ENCODE data around the gene SHC2. TPM values are rescaled to one million over a fixed set of nuclear protein-coding genes. Genes with fewer than 3 reads are reported as not detected.
A peak's percentile ranks its signal among the peaks of the same experiment; 100 is the strongest.

SHC2 gene
- total RNA-seq, 1 experiment from 2014 or later = 2.4 TPM

DNA sequence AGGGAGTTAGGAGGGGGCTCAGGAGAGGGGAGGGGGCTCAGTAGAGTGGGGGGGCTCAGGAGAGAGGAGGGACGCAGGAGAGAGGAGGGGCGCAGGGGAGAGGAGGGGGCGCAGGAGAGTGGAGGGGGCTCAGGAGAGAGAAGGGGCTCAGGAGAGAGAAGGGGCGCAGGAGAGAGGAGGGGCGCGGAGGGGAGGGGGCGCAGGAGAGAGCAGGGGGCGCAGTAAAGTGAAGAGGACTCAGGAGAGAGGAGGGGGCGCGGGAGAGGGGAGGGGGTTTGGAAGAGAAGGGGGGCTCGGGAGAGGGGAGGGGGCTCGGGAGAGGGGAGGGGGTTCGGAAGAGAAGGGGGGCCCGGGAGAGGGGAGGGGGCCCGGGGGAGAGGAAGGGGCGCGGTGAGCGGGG lies 36.2 kb upstream of the SHC2 start:
- peaks cover 14% of the 10 kb centered on the region for H3K4me1 Mint-ChIP-seq (ENCODE audit: low read depth, unreplicated experiment)
- no peak overlapping the region for H3K27ac Mint-ChIP-seq (ENCODE audit: unreplicated experiment)
- POLR2A ChIA-PET = no interaction called here
- Histone ChIP-seq H3K4me3 (ENCODE audit: low read depth, low read length) (no peak overlapping the region; the same call in 1 of the 2 replicates), H3K27me3 (replicated peaks; ENCODE audit: control insufficient read depth, insufficient read depth, low read length) (no peaks in the 10 kb centered on the region), H3K9me3 (no peaks in the 10 kb centered on the region), H3K36me3 (ENCODE audit: control insufficient read depth, insufficient read depth, low read length) (no peaks in the 10 kb centered on the region), H3K4me1 (no peaks in the 10 kb centered on the region; the same call in 1 of the 2 replicates)
- peaks cover 11% of the 10 kb centered on the region for H3K9me3 Mint-ChIP-seq (ENCODE audit: unreplicated experiment)
- peaks cover 5% of the 10 kb centered on the region for H3K27me3 Mint-ChIP-seq (ENCODE audit: insufficient read depth, unreplicated experiment)
- BruUV-seq (replicated peaks) = no TSS peak
- intact Hi-C loops (cut with micrococcal nuclease; ENCODE audit: unreplicated experiment) = no loop called here
- peak overlapping the region; percentile 43 for H3K4me3 Mint-ChIP-seq (ENCODE audit: unreplicated experiment)
- TF ChIP-seq, protein P1, sequence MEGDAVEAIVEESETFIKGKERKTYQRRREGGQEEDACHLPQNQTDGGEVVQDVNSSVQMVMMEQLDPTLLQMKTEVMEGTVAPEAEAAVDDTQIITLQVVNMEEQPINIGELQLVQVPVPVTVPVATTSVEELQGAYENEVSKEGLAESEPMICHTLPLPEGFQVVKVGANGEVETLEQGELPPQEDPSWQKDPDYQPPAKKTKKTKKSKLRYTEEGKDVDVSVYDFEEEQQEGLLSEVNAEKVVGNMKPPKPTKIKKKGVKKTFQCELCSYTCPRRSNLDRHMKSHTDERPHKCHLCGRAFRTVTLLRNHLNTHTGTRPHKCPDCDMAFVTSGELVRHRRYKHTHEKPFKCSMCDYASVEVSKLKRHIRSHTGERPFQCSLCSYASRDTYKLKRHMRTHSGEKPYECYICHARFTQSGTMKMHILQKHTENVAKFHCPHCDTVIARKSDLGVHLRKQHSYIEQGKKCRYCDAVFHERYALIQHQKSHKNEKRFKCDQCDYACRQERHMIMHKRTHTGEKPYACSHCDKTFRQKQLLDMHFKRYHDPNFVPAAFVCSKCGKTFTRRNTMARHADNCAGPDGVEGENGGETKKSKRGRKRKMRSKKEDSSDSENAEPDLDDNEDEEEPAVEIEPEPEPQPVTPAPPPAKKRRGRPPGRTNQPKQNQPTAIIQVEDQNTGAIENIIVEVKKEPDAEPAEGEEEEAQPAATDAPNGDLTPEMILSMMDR (IDR thresholded peaks at IDR 0.05; ENCODE audit: insufficient read depth in 1 of 2, low read depth in 1 of 2, low read length in 1 of 2, severe bottlenecking in 1 of 2, unreplicated experiment in 1 of 2) = no peak
- no peak for DNase-seq
- H3K36me3 Mint-ChIP-seq (ENCODE audit: insufficient read depth, unreplicated experiment) = peaks cover 15% of the 10 kb centered on the region
- CTCF ChIA-PET = interaction anchor here (1.6 kb wide), 1 partner anchor 10 kb away, joined by 9 read pairs; no protein-coding TSS in a partner anchor

GRCh38 chr19:496112-496665 lies 35.4 kb upstream of the SHC2 start, which contains the start of gene MADCAM1:
Gene MADCAM1, plus strand, starts transcription at chr19:496486. Its CDS starts 14 bp downstream, at chr19:496500.
- Histone ChIP-seq H3K4me1 (no peaks in the 10 kb centered on the region; the same call in 1 of the 2 replicates), H3K27me3 (replicated peaks; ENCODE audit: control insufficient read depth, insufficient read depth, low read length) (no peaks in the 10 kb centered on the region), H3K9me3 (no peaks in the 10 kb centered on the region), H3K36me3 (ENCODE audit: control insufficient read depth, insufficient read depth, low read length) (no peaks in the 10 kb centered on the region), H3K4me3 (ENCODE audit: low read depth, low read length) (peak within 1 kb of the TSS; percentile 40)
- Mint-ChIP-seq H3K36me3 (ENCODE audit: insufficient read depth, unreplicated experiment) (peaks cover 15% of the 10 kb centered on the region), H3K27me3 (ENCODE audit: insufficient read depth, unreplicated experiment) (peaks cover 5% of the 10 kb centered on the region), H3K27ac (ENCODE audit: unreplicated experiment) (no peak within 1 kb of the TSS), H3K4me3 (ENCODE audit: unreplicated experiment) (peak within 1 kb of the TSS; percentile 43), H3K9me3 (ENCODE audit: unreplicated experiment) (peaks cover 11% of the 10 kb centered on the region), H3K4me1 (ENCODE audit: low read depth, unreplicated experiment) (peaks cover 14% of the 10 kb centered on the region)
- CTCF ChIA-PET = interaction anchor here (1.5 to 1.9 kb wide), 2 partner anchors 10 to 14 kb away, joined by 4 to 9 read pairs; no protein-coding TSS in a partner anchor
- POLR2A ChIA-PET = no interaction called here
- no TSS peak for BruUV-seq (replicated peaks)
- DNase-seq = no peak
- TF ChIP-seq, protein P1 (IDR thresholded peaks at IDR 0.05; ENCODE audit: insufficient read depth in 1 of 2, low read depth in 1 of 2, low read length in 1 of 2, severe bottlenecking in 1 of 2, unreplicated experiment in 1 of 2) = no peak
- intact Hi-C loops (cut with micrococcal nuclease; ENCODE audit: unreplicated experiment) = no loop called here

- Mint-ChIP-seq H3K27ac (ENCODE audit: unreplicated experiment) (no peak overlapping the region), H3K9me3 (ENCODE audit: unreplicated experiment) (peaks cover 11% of the 10 kb centered on the region), H3K36me3 (ENCODE audit: insufficient read depth, unreplicated experiment) (peaks cover 15% of the 10 kb centered on the region), H3K4me3 (ENCODE audit: unreplicated experiment) (no peak overlapping the region), H3K4me1 (ENCODE audit: low read depth, unreplicated experiment) (peaks cover 14% of the 10 kb centered on the region), H3K27me3 (ENCODE audit: insufficient read depth, unreplicated experiment) (peaks cover 5% of the 10 kb centered on the region)
- no TSS peak for BruUV-seq (replicated peaks)
- Histone ChIP-seq H3K27me3 (replicated peaks; ENCODE audit: control insufficient read depth, insufficient read depth, low read length) (no peaks in the 10 kb centered on the region), H3K4me3 (ENCODE audit: low read depth, low read length) (no peak overlapping the region), H3K9me3 (no peaks in the 10 kb centered on the region), H3K4me1 (no peaks in the 10 kb centered on the region; the same call in 1 of the 2 replicates), H3K36me3 (ENCODE audit: control insufficient read depth, insufficient read depth, low read length) (no peaks in the 10 kb centered on the region)
- peak; percentile 68 to 76 for DNase-seq
- CTCF ChIA-PET = interaction anchor here (0.6 to 1.9 kb wide), 3 partner anchors 11 to 137 kb away, joined by 3 to 9 read pairs (median 4); no protein-coding TSS in a partner anchor
- POLR2A ChIA-PET = no interaction called here
- TF ChIP-seq, protein P1 (IDR thresholded peaks at IDR 0.05; ENCODE audit: insufficient read depth in 1 of 2, low read depth in 1 of 2, low read length in 1 of 2, severe bottlenecking in 1 of 2, unreplicated experiment in 1 of 2) = peak; percentile 64 to 75
- intact Hi-C loops (cut with micrococcal nuclease; ENCODE audit: unreplicated experiment) = no loop called here
These were observed 34.7 kb upstream of the SHC2 start for GRCh38 chr19:495402-496111.
